ENCODE data around the gene GSK3A.

GSK3A gene

DNA sequence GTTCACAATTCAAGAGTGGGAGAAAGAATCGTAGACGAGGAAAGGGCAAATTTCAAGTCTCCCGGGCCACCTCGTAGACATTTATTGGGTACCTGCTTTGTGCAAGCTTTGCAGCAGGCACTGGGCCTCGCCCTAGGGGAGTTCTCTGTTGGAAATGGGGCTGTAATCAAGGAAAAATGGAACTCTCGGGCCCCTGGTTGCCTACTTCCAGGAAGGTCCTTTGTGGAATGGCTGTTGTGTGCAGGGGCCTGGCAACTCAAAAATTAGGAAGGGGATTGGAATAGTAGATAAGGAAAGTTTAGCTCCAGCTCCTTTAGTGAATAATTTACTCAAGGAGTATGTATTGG lies 21.7 kb downstream of the GSK3A start:
- Histone ChIP-seq H3K4me3 (ENCODE audit: insufficient read depth in 1 of 2, low read depth in 1 of 2, low read length in 2 of 2) (peak overlapping the region; percentile 87 to 96), H3K27ac (ENCODE audit: low read length, poor library complexity, severe bottlenecking) (peak overlapping the region; percentile 59), H4K91ac (ENCODE audit: low read length) (no peak overlapping the region), H3K23ac (ENCODE audit: low read length in 2 of 2) (no peak overlapping the region), H2AK5ac (ENCODE audit: low read length, severe bottlenecking) (no peak overlapping the region), H3K79me1 (replicated peaks; ENCODE audit: low read length, poor library complexity, severe bottlenecking) (peaks cover 29% of the 10 kb centered on the region), H2BK12ac (ENCODE audit: low read length in 2 of 2) (no peak overlapping the region), H3K36me3 (ENCODE audit: control insufficient read depth in 1 of 2, insufficient read depth in 2 of 2, low read depth in 1 of 2, low read length in 2 of 2) (peaks cover 22 to 26% of the 10 kb centered on the region in 2 experiments), H2BK15ac (ENCODE audit: low read depth, poor library complexity, severe bottlenecking) (no peak overlapping the region), H3K18ac (ENCODE audit: low read depth in 1 of 2, low read length in 2 of 2) (no peak overlapping the region), H3K4me2 (ENCODE audit: low read length, poor library complexity, severe bottlenecking) (peak overlapping the region; percentile 59), H3K9me3 (ENCODE audit: control insufficient read depth, low read length) (no peaks in the 10 kb centered on the region), H2BK120ac (ENCODE audit: low read depth, low read length) (no peak overlapping the region), H4K8ac (ENCODE audit: low read length) (no peak overlapping the region), H3K27me3 (ENCODE audit: control insufficient read depth in 1 of 2, insufficient read depth in 1 of 2, low read length in 2 of 2) (no peaks in the 10 kb centered on the region), H2AFZ (ENCODE audit: low read depth, low read length) (no peak overlapping the region), H2BK5ac (ENCODE audit: low read depth, low read length, poor library complexity, severe bottlenecking) (peak overlapping the region; percentile 3), H3K9ac (ENCODE audit: low read length) (peak overlapping the region; percentile 91), H3K4me1 (ENCODE audit: control insufficient read depth, insufficient read depth, low read depth, low read length) (peaks cover 27% of the 10 kb centered on the region), H3K4ac (ENCODE audit: low read depth in 1 of 2, low read length in 2 of 2) (peak overlapping the region in 1 of 2 experiments; percentile 74), H3K14ac (ENCODE audit: low read length in 2 of 2) (no peak overlapping the region)
- 1% methylated on average over 6 of the region's 6 CpGs for WGBS
- DNase-seq = no peak

DNA sequence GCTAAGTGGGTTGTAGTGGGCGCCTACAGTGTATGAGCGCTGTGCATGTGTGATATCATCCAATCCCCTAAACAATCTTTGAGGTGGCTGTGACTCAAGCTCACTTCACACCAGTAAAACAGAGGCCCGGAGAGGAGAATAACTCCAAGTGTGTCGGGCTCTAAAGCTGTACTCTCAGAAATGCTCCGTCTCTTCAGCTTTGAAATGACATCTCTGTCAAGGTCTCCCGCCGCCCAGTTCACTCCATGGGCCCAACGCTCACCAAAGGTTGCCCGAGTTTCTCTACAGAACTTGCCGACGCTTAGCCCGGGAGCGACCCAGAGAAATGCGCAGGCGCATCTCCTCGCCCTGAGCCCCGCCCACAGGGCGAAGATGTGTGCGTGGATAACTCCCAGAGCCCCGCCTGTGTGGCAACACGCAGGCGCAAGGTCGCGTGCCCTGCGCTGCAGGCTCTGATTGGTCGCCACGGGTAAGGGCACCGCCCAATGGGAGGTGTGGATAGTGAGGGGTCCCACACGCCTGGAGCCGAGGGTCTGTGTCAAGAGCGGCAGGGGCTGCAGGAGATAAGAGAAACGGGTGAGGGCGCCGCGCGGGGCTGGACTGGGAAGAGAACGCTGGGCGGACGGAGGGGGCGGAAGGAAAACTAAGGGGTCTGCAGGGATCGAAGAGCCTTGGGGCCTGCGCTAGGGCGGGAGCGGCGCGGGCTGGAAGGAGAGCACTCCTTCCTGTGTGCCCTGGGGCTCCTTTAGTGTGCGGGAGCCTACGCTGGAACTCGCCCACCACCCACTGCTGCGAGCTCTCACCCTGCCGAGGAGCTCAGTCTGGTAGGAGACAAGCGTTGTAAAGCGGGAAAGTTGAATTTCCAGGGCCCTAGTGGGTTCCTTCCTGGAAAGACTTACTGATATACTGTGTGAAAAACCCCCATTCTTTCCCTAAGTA lies 22.3 kb downstream of the GSK3A start, which contains the start of gene ZNF526:
Gene ZNF526 (plus strand): TSS at position 501 of the 939 bp plus-strand sequence. CDS start 4,092 bp downstream, outside the sequence.
- Histone ChIP-seq H3K36me3 (ENCODE audit: control insufficient read depth in 1 of 2, insufficient read depth in 2 of 2, low read depth in 1 of 2, low read length in 2 of 2) (peaks cover 18 to 21% of the 10 kb centered on the region in 2 experiments), H3K23ac (ENCODE audit: low read length in 2 of 2) (peak within 1 kb of the TSS in 1 of 2 experiments; percentile 19), H3K9ac (ENCODE audit: low read length) (peak within 1 kb of the TSS; percentile 91), H3K79me1 (replicated peaks; ENCODE audit: low read length, poor library complexity, severe bottlenecking) (peaks cover 29% of the 10 kb centered on the region), H2BK15ac (ENCODE audit: low read depth, poor library complexity, severe bottlenecking) (no peak within 1 kb of the TSS), H3K4me3 (ENCODE audit: insufficient read depth in 1 of 2, low read depth in 1 of 2, low read length in 2 of 2) (peak within 1 kb of the TSS; percentile 87 to 96), H3K18ac (ENCODE audit: low read depth in 1 of 2, low read length in 2 of 2) (peak within 1 kb of the TSS; percentile 82 to 92), H3K9me3 (ENCODE audit: control insufficient read depth, low read length) (no peaks in the 10 kb centered on the region), H3K4me1 (ENCODE audit: control insufficient read depth, insufficient read depth, low read depth, low read length) (peaks cover 28% of the 10 kb centered on the region), H4K8ac (ENCODE audit: low read length) (peak within 1 kb of the TSS; percentile 50), H2AK5ac (ENCODE audit: low read length, severe bottlenecking) (no peak within 1 kb of the TSS), H2BK12ac (ENCODE audit: low read length in 2 of 2) (no peak within 1 kb of the TSS), H3K4ac (ENCODE audit: low read depth in 1 of 2, low read length in 2 of 2) (peak within 1 kb of the TSS; percentile 74 to 76), H4K91ac (ENCODE audit: low read length) (peak within 1 kb of the TSS; percentile 20), H2AFZ (ENCODE audit: low read depth, low read length) (peak within 1 kb of the TSS; percentile 19), H3K4me2 (ENCODE audit: low read length, poor library complexity, severe bottlenecking) (peak within 1 kb of the TSS; percentile 71), H2BK120ac (ENCODE audit: low read depth, low read length) (no peak within 1 kb of the TSS), H2BK5ac (ENCODE audit: low read depth, low read length, poor library complexity, severe bottlenecking) (peak within 1 kb of the TSS; percentile 3), H3K27me3 (ENCODE audit: control insufficient read depth in 1 of 2, insufficient read depth in 1 of 2, low read length in 2 of 2) (no peaks in the 10 kb centered on the region), H3K14ac (ENCODE audit: low read length in 2 of 2) (peak within 1 kb of the TSS in 1 of 2 experiments; percentile 91), H3K27ac (ENCODE audit: low read length, poor library complexity, severe bottlenecking) (peak within 1 kb of the TSS; percentile 75)
- WGBS = under 1% methylated on average over 49 of the region's 53 CpGs
- DNase-seq = peak; percentile 98

DNA sequence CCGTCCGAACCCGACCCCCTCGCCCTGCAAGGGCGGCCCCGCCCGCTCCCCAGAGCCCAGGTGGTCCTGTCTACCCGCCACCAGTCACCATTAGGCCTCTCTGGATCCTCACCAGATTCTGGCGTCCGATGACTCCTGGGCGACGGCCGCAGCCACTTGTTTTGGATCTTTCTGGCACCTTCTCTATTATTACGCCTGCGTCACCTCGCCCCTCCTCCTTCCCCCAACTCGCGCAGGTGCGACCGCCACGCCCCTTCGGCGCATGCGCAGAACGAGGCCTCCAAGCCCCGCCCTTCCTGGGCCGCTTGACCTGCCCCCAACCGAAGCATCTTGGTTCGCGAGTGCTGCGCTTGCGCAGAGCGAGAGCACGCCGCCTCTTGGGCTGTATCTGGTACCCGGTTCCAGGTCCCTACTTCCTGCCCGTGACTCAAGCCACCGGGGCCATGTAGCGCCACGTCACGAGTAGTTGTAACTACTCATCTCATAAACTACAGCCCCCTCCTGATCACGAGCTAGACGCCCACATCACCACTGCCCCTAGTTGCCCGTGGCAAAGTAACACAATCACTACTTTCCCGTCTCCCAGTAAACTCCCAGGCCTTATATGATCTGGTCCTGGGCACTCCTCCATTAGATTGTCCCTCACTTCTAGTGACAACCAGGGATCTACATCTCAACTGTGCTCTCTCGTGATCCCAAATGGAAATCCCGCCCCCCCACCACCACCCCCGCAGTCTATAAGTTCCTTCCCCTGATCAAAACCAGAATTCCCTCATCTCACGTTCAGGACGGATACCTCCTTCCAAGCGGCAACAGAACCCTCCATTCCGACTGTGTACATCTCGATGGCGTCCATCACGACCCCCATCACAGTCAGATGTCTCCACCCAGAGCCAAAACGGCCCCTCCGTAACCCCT lies 24.6 kb downstream of the GSK3A start, which contains the start of gene DEDD2:
Gene DEDD2 (minus strand): TSS at position 158 of the 918 bp plus-strand sequence. CDS start 670 bp downstream, outside the sequence.
- Histone ChIP-seq H4K91ac (ENCODE audit: low read length) (peak within 1 kb of the TSS; percentile 92), H3K4me1 (ENCODE audit: control insufficient read depth, insufficient read depth, low read depth, low read length) (peaks cover 28% of the 10 kb centered on the region), H3K36me3 (ENCODE audit: control insufficient read depth in 1 of 2, insufficient read depth in 2 of 2, low read depth in 1 of 2, low read length in 2 of 2) (peaks cover 11 to 30% of the 10 kb centered on the region in 2 experiments), H3K9me3 (ENCODE audit: control insufficient read depth, low read length) (no peaks in the 10 kb centered on the region), H3K27me3 (ENCODE audit: control insufficient read depth in 1 of 2, insufficient read depth in 1 of 2, low read length in 2 of 2) (no peaks in the 10 kb centered on the region), H3K4me3 (ENCODE audit: insufficient read depth in 1 of 2, low read depth in 1 of 2, low read length in 2 of 2) (peak within 1 kb of the TSS; percentile 87 to 91), H2AFZ (ENCODE audit: low read depth, low read length) (peak within 1 kb of the TSS; percentile 69), H3K4ac (ENCODE audit: low read depth in 1 of 2, low read length in 2 of 2) (peak within 1 kb of the TSS; percentile 84 to 93), H2BK15ac (ENCODE audit: low read depth, poor library complexity, severe bottlenecking) (peak within 1 kb of the TSS; percentile 88), H3K4me2 (ENCODE audit: low read length, poor library complexity, severe bottlenecking) (peak within 1 kb of the TSS; percentile 98), H3K18ac (ENCODE audit: low read depth in 1 of 2, low read length in 2 of 2) (peak within 1 kb of the TSS; percentile 88 to 94), H2BK120ac (ENCODE audit: low read depth, low read length) (peak within 1 kb of the TSS; percentile 83), H3K9ac (ENCODE audit: low read length) (peak within 1 kb of the TSS; percentile 94), H3K23ac (ENCODE audit: low read length in 2 of 2) (peak within 1 kb of the TSS in 1 of 2 experiments; percentile 98), H4K8ac (ENCODE audit: low read length) (peak within 1 kb of the TSS; percentile 98), H2BK12ac (ENCODE audit: low read length in 2 of 2) (peak within 1 kb of the TSS; percentile 80 to 87), H3K79me1 (replicated peaks; ENCODE audit: low read length, poor library complexity, severe bottlenecking) (peaks cover 26% of the 10 kb centered on the region), H3K14ac (ENCODE audit: low read length in 2 of 2) (peak within 1 kb of the TSS in 1 of 2 experiments; percentile 93), H2AK5ac (ENCODE audit: low read length, severe bottlenecking) (peak within 1 kb of the TSS; percentile 69), H2BK5ac (ENCODE audit: low read depth, low read length, poor library complexity, severe bottlenecking) (no peak within 1 kb of the TSS), H3K27ac (ENCODE audit: low read length, poor library complexity, severe bottlenecking) (peak within 1 kb of the TSS; percentile 82)
- DNase-seq = peak; percentile 98
- 14% methylated on average over 52 of the region's 57 CpGs for WGBS
